DMS153 treated with DMSO at 0.1 percent for 48 hours (cell line): ENCODE results near the gene ROR2.
"Not testable (repeated sequence)": the region's sequence is repeated elsewhere in the genome, so short reads cannot be mapped to it uniquely, and the experiment has no call there.

Experiments used
- DNase-seq: peaks from one replicate; lab custom pipeline; 2025; ENCODE audit not compliant: unreplicated experiment; lab: John Stamatoyannopoulos, UW

Gene ROR2

DNA sequence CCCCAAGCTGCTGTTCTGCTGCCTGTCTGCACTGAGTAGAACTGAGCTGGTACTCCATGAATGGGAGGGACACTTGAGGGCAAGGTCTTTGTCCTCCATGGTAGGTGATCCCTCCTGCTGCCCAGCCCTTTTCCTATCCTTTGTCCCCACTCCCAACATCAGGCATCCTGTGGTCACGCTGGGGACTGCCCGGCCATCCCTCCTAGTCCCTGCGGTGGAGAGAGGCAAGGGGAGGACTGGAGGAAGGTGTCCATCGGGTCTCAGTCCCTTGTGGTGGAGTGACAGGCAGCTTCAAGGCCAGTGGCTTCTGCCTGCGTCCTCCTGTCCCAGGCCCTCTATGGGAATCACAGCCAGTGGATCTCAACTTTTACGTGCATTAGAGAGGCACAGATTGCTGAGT is 25.9 kb downstream of the ROR2 start:
- DNase-seq = no peak

GRCh38 chr9:91923145-91923544 is 26.9 kb downstream of the ROR2 start:
- DNase-seq = no peak

DNA sequence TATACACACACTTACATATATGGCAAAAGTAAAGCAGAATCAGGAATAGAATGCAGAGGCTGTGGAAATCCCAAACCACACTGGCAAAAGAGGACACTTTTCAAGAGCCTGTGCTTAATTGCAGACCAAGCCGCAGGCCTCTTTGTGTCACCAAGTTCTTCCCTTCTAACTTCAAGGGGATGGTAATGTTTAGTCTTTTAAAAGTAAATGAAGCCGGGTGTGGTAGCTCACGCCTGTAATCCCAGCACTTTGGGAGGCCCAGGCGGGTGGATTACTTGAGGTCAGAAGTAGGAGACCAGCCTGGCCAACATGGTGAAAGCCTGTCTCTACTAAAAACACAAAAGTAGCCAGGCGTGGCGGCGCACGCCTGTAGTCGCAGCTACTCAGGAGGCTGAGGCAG is 28.7 kb downstream of the ROR2 start:
- DNase-seq = no peak

DNA sequence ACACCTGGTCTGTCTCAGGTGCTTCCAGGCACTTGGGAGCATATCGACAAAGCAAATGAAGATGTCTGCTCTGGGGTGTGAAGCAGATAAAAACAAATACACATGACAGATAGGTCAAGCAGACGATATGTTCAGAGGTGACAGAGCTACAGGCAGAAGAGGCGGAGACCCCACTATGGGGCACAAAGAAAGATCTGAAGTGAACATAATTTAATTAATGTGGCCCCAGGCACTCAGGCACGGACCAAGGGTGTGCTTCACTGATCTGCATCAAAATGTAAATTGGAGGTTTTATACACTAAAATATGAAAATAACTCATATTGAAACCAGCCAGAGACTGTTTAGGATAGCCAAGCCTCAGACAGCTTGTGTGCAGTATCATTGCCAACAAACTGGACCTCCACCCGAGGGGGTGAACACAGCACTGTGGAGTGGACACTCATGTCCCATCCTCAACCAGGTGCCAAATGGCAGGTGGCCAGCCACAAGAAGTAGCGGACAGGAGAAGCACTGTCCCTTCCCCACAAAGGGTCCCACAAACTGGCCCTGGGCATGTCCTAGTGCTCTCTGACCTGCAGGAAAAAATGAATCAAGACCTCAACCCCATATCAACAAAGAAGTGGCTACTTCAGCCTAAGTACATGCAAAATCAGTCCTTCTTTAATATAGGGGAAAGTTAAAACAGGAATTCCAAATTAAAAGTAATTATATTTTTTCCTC is 29.2 kb downstream of the ROR2 start:
- no peak for DNase-seq

DNA sequence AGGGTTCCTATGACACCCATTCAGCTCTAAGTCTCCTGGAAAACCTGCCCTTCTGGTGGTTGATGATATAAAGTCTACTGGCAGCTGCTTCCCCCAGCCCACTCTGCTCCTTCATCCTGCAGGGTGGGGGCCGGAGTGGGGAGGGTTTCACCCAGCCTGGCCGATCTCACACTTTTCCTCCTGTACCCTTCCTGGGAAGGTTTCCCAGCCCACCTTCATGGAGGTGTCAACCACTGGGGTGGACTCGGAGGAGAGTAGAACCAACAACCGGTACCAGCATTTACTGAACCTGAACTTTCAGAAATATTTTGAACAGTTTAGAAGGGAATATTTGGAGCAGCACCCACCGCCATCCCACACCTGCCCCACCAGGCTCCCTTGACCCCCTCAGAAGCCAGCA is 30.4 kb downstream of the ROR2 start:
- DNase-seq = no peak

DNA sequence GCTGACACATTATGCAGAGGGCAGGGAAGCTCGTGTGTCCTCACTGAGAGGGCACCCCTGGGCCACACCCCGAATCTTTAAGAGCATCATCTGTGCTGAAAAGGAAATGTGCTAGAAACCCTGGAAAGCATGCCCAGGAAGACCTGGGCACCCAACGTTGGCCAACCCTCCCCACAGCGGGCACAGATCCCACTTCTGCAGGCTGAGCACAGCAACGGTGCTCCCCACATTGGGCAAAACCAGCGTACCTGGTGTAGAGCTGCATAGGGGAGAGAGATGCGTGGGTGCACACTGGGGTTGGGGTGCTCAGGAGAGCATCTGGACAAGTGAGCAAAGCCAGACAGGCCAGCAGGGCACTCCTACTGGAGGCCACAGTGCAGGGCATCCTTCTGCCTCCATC is 32.6 kb downstream of the ROR2 start:
- DNase-seq = no peak

DNA sequence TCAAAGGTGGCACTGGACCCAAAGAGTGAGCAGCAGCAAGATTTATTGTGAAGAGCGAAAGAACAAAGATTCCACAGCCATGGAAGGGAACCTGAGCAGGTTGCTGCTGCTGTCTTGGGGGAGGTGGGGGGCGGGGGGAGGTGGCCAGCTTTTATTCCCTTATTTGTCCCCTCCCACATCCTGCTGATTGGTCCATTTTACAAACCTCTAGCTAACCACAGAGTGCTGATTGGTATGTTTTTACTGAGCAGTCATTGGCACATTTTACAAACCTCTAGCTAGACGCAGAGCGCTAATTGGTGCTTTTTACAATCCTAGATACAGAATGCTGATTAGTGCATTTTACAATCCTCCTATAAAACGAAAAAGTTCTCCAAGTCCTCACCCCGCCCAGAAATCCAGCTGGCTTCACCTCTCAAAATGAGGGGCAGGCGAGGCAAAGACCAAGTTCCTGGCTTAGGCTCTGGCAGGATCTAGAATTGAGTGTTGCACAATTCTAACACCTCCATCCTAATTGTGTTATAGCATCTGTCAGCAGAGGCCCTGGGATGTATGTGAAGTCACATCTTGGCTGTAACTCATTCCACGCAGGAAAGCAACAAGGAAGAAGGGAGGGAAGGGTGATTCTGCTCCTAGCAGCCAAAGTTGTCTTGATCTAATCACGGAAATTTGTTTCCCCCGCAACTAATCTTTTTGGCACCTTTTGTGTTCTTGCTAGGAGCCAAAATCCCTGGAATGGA is 34.3 kb downstream of the ROR2 start:
- no peak for DNase-seq

DNA sequence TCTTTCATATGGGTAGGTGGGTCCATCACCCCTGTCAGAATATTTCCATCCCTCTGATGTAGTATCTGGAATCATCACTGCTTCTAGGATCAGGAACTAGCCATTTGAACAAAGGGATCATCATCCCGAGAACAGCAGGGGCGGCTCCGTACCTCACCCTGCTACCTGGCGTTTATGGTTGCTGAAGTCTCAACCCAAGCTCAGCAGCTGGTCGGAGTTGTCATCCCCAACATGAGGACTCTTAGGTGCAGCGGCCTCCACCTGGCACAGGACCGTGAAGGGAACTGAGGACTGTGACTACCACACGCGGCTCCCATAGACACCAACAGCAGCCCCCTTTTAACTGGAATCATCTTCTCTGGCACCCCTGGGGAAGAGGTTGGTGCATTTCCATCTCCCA is 35.1 kb downstream of the ROR2 start:
- no peak for DNase-seq

DNA sequence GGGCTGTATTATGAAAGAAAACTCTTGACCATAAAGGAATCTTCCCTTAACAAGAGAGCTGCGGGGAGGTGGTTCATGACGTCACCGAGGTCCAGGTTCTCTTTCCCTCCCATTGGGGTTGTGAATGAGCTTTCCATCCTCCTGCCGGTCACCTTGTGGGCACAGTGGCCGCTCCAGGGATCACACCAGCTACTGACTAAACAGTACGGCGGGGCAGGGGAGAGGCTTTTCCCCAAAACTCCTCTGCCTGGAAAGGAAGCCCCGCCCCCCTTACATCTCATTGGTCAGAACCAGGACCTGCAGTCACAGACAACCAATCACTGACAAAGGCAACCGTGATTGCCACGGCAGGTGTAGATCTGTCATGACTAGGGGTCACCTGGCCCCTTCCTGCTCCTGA is 35.6 kb downstream of the ROR2 start:
- no peak for DNase-seq

DNA sequence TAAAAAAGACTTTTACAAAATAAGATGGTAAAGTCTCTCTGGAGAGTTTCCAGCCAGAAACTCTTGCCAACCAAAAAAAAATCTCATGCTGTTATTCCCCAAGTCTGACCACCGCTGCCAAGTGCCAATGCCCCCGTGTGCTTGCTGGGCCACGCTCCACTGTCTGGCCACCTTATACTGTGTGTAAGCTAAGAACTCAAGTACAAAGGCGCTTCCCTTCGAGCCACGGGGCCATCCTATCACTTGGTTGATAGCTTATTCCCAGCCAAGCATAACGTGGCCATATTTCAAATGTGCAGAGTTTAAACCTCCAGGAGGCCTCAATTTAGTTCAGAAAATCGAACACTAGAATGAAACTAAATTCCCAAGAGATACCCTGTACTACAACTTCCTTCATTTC is 36.0 kb downstream of the ROR2 start:
- no peak for DNase-seq

GRCh38 chr9:91913096-91913495 is 36.9 kb downstream of the ROR2 start:
- no peak for DNase-seq

DNA sequence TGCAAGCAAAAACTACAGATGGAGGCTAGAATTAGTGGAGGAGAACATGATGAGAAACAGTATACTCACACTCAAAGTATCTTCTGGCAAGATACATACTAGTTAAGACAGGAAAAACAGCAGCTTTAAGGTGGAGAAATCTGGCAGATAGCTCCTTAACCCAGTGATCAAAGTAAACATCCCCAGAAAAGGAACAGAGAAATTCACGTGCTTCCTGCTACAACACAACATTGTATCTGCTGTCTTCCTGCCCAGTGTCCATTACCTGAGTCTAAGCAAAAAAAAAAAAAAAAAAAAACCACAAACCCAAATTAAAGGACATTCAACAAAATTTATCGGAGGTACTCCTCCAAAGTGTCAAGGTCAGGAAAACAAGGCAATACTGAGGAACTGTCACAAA is 38.4 kb downstream of the ROR2 start:
- no peak for DNase-seq

DNA sequence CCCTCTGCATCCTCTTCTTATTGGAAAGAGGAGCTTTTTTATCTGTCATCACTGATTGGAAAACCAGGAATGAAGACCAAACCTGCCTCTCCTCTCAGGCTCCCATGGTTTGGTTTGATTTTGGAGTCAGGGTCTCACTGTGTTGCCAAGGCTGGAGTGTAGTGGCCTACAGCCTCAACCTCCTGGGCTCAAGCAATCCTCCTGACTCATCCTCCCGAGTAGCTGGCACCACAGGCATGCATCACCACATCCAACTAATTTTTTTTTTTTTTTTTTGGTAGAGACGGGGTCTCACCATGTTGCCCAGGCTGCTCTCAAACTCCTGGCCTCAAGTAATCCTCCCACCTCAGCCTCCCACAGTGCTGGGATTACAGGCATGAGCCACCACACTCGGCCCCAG is 40.8 kb downstream of the ROR2 start:
- not testable (repeated sequence) for DNase-seq

- DNase-seq = no peak
These were observed 41.3 kb downstream of the ROR2 start for GRCh38 chr9:91908746-91909145.

GRCh38 chr9:91908293-91908623 is 41.8 kb downstream of the ROR2 start:
- no peak for DNase-seq

DNA sequence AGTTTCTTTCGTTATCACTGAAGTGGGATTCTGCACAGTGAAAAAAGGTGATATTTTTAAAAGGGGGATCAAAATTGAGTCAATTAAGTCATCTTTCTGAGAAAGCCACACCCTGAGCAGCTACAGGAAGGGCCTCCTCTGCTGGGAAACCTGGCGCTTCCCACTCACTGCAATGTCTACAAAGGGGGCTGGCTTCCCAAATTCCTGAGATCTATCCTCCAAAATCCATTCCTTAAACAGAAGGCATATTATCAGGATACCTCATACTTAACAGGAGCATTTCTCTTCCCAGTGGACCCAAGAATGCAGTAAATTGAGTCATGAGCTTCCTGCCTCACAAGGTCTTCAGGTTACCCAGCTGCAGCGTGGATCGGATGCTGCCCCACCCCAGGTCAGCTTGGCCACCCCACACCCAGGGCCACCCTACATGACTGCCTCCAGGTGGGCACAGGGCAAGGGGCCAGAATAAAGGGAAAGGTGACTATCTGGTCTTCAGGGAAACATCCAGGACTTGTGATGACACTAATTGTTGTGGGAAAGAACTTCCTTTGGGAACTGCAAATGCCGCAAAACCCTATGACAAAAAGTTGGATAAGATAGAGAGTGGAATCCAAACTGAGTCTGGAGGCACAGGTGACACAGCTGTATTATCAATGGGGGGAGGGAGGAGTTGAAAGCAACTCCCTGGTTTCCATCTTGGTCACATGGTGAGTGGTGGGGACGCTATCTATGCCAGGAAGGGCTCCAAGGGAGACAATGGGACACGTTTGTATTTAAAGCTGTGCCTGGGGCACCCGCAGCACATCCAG is 42.3 kb downstream of the ROR2 start:
- no peak for DNase-seq

- no peak for DNase-seq
These were observed 44.0 kb downstream of the ROR2 start for GRCh38 chr9:91905991-91906469.

DNA sequence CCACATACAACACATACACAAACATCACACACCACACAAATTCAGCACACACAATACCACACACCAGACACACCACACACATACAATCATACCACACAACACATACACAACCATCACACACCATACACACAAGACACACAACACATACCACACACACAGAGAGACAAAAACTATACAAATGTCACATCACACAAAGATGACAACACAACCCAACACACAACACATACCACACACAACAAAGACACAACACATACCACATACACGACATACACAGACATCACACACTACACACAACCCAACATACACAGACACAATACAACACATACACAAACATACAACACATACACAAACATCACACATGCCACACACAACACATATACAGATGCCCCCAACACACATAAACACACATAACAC is 44.8 kb downstream of the ROR2 start:
- DNase-seq = no peak

DNA sequence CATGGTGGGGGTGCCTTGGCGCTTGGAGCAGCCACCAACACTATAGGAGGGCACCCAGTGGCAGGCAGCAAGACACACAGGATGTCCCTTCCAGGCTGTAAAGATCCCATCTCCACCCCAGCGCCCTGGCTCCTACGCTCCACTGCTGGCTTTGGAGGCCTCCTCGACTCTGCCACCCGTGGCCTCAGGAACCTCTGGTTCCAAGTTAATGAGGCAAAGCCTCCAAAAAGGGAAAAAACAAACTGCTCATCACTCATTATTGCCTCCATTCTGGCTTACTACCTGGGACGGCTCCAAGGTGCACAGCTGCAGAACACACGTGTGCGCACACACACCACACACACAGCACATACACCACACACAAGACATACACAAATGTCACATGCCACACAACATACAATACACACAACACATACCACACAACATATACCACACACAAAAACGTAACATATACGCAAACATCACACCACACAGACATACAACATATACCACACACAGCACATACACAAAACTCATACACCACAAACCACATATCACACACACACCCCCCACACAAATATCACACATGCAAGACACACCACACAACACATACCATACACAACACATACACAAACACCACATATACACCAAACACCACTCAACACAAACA is 45.3 kb downstream of the ROR2 start:
- DNase-seq = no peak

GRCh38 chr9:91903126-91903911 is 46.7 kb downstream of the ROR2 start:
- DNase-seq = no peak
